GM21447 (cell line): Measurements from ENCODE around the gene SF3B2.

Experiments used
- ATAC-seq: cut with Tn5 transposase; IDR thresholded peaks from one replicate; pipeline ENCODE4 v1.9.1; 2021; ENCODE audit not compliant: unreplicated experiment

Gene SF3B2

GRCh38 chr11:66047541-66048365 is 4.4 kb upstream of the SF3B2 start:
- no peak for ATAC-seq

GRCh38 chr11:66048547-66049323 is 3.4 kb upstream of the SF3B2 start, which contains the start of gene GAL3ST3:
TSS of gene GAL3ST3 (minus strand) at chr11:66049161. CDS start at chr11:66045415, 3,746 bp downstream.
- ATAC-seq = no peak

GRCh38 chr11:66050581-66051231 is 1.5 kb upstream of the SF3B2 start:
- ATAC-seq = no peak

- no peak for ATAC-seq
Measured at GRCh38 chr11:66051371-66051765, 796 bp upstream of the SF3B2 start.

GRCh38 chr11:66052664-66052982 is 459 bp downstream of the SF3B2 start:
- no peak for ATAC-seq

- ATAC-seq = no peak
Measured at GRCh38 chr11:66055021-66055420, 2.9 kb downstream of the SF3B2 start.

- ATAC-seq = no peak
Measured at GRCh38 chr11:66056501-66056900, 4.3 kb downstream of the SF3B2 start.

GRCh38 chr11:66059966-66060680 is 8.0 kb downstream of the SF3B2 start:
- no peak for ATAC-seq

- ATAC-seq = no peak
Measured at GRCh38 chr11:66061268-66061667, 9.1 kb downstream of the SF3B2 start.

GRCh38 chr11:66062408-66062807 is 10.2 kb downstream of the SF3B2 start:
- ATAC-seq = no peak

GRCh38 chr11:66063900-66064299 is 11.7 kb downstream of the SF3B2 start:
- no peak for ATAC-seq

- no peak for ATAC-seq
Measured at GRCh38 chr11:66064571-66064970, 12.4 kb downstream of the SF3B2 start.

GRCh38 chr11:66066751-66067150 is 14.6 kb downstream of the SF3B2 start:
- ATAC-seq = no peak

GRCh38 chr11:66067640-66068039 is 15.5 kb downstream of the SF3B2 start:
- no peak for ATAC-seq

GRCh38 chr11:66068154-66068821 is 16.1 kb downstream of the SF3B2 start:
- no peak for ATAC-seq

- no peak for ATAC-seq
Measured at GRCh38 chr11:66068923-66069714, 17.0 kb downstream of the SF3B2 start.

GRCh38 chr11:66069715-66070603 is 17.8 kb downstream of the SF3B2 start, which contains the start of gene PACS1:
TSS of gene PACS1 (plus strand) at chr11:66070272. CDS start at chr11:66070487, 215 bp downstream.
- no peak for ATAC-seq

- no peak for ATAC-seq
Measured at GRCh38 chr11:66070604-66071380, 18.6 kb downstream of the SF3B2 start.
